HG02973 (cell line): ENCODE results near the gene CFAP99.

ENCODE experiments used
- ATAC-seq: cut with Tn5 transposase; IDR thresholded peaks from one replicate; pipeline ENCODE4 v1.9.1; 2021; ENCODE audit warnings: moderate library complexity; ENCODE audit not compliant: unreplicated experiment

The CFAP99 gene

DNA sequence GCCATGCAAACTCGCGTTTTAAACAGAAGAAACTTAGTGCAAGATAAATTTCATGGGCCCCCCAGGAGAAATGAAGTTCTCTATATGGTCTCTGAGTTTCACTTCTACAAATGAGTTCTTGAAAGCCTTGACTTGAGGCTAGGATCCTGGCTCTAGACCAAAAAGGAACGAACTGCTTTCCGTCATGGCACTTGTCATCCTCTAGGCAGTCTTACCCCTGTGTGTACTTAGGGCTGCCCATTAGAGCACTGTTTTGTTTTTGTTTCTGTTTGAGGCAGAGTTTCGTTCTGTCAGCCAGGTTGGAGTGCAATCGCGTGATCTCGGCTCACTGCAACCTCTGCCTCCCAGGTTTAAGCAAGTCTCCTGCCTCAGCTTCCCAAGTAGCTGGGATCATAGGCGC is 79.2 kb downstream of the CFAP99 start:
- peak; percentile 94 for ATAC-seq

DNA sequence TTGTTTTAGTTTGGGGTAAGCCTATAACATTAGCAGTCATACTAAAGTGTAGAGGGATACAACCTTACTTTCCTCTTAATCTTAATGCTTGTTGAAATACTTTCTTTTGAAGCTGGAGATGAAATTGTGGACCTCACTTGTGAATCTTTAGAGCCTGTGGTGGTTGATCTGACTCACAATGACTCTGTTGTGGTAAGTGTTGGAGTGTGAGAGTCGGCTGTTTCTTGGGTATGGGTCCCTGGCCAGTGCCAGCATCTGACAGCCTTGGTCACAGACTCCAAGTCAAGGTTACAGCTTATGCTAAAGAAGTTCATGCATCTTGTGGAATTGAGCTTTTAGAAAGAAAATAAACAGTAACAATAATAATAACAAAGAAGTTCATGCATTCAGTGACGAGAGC is 81.8 kb downstream of the CFAP99 start:
- ATAC-seq, result no peak

GRCh38 chr4:2501034-2501594 is 82.4 kb downstream of the CFAP99 start:
- ATAC-seq, result no peak

- ATAC-seq, result no peak
Observed at GRCh38 chr4:2503809-2504208, 85.1 kb downstream of the CFAP99 start.

- no peak for ATAC-seq
Observed at GRCh38 chr4:2507259-2507658, 88.5 kb downstream of the CFAP99 start.

DNA sequence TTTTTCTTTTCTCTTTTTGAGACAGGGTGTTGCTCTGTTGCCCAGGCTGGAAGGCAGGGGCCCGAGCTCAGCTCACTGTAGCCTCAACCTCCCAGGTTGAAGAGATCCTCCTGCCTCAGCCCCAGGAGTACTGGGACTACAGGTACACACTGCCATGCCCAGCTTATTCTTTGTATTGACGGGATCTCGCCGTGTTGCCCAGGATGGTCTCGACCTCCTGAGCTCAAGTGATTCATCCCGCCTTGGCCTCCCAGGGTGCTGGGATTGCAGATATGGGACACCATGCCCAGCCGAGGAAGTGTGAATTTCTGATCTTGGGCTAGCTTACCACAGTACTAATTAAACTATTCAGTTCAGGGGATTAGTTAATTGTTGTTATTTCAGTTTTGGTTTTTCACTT is 89.1 kb downstream of the CFAP99 start:
- ATAC-seq, result no peak

GRCh38 chr4:2510351-2511259 is 91.8 kb downstream of the CFAP99 start:
- no peak for ATAC-seq

DNA sequence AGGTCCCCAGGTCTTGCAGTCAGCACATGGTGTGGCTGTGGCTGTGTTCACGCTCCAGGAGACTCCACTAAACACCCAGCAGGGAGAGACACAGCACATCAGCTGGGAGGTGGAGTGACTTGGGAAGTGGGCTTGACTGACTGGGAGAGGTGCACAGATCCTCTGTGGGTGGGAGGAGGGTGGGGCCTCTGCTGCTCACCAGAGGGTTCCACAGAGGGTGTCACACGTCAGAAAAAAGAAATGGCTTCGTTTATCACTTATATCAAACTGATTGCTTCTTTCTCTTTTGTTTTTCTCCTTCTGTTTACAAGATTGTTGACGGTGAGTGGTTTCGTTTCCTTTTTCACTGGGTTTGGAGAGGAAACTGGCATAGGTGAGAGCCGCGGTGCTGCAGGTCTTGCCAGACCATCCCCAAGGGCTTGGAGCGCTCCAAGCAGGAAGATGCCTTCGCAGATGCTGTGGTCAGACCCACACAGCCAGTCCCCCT is 92.9 kb downstream of the CFAP99 start:
- ATAC-seq, result peak; percentile 44
